Activated T-cell treated with anti-CD3 and anti-CD28 coated beads, Interleukin-2, amount 50 U/mL, for 48 hours (primary cell): ENCODE measurements around the gene COPS2.

Experiments used
- DNase-seq, 2 experiments: peaks; one replicate each; pipeline ENCODE4 v3.0.0-alpha.2; 2020

The COPS2 gene

DNA sequence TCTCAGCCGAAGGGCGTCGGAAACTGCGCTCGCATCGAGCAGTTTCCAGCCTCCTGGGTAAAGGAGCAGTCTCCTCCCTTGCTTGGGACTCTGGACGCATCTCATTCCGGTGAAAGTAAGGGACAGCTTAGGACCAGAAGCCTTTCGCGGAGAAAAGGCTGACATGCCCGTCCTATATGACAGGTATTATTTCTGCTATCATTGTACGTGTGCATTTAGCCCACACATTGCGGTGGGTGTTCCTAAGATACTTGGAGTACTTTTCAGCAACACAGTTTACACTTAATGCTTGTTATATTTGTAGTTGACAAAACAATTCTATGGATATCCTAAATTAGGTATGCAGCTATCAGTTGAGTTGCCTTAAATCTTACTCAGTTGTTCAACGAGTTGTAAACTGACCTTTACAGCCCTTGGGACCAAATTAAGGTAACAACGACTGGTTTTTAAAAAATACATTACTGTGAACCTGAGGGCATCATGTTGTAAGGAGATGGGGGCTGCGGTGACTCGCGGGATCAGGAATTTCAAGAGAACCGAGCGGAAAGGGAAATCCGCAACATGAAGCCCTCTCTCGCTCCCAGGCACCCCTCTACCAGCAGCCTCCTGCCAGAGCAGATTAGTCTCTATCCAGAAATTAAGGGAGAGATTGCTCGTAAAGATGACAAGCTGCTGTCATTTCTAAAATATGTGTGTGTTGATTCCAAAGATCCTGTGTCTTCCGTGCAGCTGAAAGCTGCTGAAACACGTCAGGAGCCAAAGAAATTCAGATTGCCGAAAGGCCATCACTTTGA lies 632 bp upstream of the COPS2 start:
- DNase-seq: no peak

DNA sequence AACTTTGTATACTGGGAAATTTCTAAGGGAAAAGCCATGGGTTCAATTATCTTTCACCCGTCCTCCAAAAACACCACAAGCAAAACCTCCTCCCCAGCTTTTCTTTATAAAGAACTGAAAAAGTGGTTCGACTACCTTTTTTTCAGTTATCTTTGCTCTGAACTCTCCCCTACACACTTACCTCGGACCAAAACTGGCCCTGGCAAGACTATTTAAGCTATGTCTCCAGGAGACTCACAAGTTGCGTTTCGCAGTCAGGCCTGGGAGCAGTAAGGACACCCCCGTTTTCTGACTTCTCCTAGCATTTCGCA lies 645 bp downstream of the COPS2 start:
- DNase-seq: no peak

DNA sequence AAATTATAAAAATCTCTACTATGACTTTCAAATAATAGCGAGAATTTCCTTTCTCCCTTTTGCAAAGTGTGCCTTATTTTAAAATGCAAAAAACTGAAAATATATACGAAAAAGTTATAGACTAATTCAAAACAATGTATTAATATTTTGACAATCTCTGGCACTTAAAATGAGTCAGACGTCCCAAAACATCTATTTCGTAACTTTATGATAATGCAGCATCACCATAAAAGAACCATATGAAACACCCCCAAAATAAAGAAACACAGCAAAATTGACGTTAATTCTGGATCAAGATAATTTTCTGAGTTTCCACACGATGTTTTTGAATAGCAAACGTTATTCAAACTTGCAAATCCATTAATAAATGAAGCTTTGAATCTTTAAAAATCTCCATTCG lies 1.0 kb downstream of the COPS2 start:
- DNase-seq: no peak

DNA sequence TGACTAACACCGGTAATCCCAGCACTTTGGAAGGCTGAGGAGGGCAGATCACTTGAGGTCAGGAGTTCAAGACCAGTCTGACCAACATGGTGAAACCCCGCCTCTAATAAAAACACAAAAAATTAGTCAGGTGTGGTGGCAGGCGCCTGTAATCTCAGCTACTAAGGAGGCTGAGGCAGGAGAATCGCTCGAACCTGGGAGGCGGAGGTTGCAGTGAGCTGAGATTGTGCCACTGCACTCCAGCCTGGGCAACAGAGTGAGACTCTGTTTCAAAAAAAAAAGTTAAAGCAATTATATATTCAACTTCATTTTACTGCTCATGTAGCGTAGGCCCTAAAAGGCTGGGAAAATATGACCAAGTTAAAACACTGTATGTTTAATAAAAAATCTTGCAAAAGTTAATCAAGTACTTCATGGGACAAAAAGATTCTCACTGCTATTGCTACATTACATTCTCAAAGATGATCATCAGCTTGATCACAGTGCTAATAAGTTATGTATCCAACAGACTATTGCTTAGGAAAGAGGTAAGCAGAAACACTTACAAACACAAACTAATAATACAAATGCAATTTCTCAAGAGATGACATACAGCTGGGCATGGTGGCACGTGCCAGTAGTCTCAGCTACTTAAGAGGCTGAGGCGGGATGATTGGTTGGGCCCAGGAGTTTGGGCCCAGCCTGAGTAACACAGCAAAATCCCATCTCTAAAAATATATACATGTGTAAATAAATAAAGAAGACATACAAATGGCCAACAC lies 2.7 kb downstream of the COPS2 start:
- DNase-seq: no peak

DNA sequence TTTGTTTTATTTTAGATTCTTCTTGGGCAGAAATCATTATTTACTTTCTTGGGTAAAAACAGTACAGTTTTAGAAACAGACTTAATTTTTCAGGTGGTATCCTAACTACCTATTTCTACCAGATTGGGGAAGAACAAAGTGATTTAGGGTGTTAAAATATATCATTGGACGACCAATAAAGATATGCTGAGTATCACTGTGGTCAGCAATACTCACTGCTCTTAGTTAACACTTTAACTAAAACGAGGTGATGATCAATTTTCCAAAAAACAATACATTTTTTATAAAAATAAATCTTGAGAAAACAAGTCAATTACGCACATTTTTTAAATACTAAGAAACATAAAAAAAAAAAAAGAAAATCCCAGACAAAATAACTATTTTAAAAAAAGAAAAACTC lies 3.6 kb downstream of the COPS2 start:
- DNase-seq: no peak

DNA sequence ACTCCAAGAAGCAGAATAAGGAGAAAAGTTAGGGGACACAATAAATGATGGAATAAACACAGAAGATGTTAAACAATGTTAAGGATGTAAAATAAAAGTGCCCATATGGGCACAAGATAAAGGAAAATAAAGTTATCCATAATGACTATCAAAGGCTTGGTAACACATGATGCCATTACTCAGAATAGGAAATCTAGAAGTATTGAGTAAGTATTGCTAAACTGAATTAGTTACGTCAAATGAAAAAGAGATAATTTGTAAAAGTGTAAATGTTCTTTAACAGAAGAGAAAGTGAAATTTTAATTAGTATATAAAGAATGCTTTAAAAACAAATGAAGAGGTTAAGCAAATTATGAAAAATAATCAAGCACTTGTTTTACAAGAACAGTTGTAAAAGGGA lies 6.7 kb downstream of the COPS2 start:
- DNase-seq: no peak

DNA sequence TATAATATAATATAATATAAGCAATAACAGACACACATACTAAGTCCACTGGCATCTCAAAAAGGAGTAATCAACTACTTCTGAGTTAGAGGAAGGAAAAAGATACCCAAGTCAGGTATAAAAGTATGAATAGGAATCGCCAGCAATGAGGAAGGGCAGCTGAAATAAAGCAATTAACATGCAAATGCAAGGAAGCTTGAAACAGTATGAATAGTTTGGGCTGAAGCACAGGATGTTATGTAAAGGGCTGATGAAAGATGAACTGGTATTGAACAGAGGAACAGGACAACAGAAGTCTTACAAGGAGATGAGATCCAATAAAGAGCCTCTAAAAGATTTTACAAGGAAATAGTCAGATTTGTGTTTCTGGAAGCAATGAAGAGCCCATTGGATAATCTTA lies 7.1 kb downstream of the COPS2 start:
- no peak for DNase-seq

DNA sequence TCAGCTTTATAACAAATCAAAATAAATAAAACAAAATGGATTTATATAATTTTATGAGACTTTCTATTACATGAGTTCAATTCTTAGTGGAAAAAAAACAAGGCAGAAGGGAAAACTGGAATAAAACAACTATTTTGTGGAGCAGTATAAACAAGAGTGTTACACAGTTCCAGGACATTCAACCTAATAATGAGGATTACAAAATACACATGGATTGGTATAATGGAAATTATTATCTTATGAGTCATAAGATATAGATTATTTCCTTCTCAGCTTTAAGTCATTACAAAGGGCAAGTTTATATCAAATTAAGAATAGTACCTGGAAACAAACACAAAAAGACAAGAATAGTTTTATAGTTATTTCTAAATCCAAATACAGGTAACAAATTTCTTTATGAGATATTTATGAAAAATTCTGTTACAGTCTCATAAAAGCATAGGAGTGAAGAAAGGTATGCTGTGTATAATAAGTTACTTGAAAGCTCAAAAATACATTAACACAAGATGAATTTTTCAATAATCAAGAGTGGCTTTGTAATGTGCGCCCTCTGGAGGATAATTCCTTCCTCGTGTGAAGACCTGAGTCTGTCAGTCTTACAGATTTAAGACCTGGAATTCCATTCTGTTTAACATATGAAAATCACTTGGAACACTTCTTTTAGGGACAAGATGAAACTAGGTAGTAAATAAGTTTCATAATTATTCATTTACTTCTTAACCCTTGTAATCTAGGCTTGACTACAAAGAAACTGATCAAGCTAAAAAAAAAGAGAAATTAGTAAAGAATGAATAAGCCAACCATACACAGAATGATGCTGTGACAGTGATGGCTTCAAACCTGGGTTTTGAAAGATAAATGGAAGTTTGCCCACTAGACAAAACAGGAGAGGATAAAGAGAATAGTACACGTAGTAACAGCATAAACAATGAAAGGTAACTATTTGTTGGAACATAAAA lies 9.5 kb downstream of the COPS2 start:
- DNase-seq: no peak

DNA sequence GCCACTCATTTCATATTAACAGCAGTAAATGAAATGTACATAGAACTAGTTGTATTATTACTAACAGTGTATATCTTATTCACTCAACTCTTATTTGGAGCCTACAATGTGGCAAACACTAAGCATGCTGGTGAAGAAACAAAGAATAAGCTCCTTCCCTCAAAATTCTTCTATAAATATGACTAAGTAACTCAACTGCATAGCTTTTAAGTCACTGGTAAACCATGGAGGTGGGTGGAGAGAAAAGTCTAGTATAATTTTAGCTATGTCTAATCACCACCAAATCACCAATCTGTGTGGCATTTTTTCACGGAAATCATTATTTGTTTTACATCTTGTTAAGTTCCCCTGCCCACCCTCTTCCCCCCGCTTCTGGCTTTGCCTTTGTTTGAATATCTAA lies 17.5 kb downstream of the COPS2 start:
- no peak for DNase-seq

DNA sequence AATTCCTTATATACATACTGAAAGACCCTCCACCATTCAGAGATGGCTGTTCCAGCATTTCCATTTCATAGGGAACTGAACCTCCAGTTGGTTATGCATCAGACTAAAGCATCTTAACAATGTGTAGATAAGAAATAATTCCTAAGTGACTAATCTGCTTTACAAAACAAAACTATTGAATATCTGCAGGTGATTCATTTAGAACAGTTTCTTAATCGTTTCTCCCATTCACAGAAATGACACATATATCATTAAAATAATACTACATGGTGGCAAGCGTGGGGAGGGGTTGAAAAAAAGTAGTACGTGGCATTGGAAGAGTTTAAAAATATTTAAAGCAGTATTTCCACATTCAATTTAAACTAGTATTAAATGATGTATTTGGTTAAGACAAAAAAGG lies 19.5 kb downstream of the COPS2 start:
- DNase-seq: no peak

DNA sequence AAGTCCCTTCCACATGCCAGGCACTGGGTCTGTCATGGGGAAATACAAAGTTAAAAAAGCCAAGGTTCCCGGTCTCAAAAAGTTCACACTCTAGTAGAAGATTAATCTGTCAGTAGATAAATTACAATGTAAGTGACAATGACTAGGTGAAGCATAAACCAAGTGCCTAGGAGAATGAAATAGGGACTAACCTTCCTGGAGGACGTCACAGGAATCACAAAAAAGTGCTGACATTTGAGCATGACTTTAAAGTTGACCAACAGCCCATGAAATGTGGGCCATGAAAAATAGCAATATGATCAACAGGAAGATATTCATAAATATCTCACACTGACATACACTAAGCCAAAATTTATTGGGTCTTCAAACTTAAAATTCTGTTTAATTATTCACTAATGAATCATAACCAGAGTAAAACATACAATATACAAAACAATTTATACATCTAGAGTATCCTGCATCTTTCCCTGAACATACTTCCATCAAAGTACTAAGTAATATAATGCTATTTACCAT lies 20.0 kb downstream of the COPS2 start:
- DNase-seq: no peak

DNA sequence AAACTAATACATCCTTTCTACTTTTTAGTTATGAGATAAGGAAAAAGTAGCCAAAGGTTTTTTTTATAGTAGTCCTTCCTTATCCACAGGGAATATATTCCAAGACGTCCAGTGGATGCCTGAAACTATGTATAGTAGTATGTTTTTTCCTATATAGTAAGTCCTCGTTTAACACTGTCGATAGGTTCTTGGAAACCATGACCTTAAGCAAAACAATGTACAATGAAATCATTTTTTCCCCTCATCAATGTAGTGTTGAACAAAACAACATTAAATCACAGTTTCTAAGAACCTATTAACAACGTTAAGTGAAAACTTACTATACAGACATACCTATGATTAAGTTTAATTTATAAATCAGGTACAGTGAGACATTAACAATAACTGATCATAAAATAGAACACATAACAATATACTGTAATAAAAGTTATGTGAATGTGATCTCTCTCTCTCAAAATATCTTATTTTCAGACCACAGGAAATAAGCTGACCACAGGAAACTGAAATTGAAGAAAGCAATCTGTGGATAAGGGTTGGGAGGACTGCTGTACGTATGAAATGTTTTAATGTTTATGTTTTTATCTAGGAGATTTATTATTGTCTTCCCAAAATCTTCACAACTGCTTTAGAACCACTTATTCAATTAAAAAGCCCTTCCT lies 20.6 kb downstream of the COPS2 start:
- DNase-seq: no peak

DNA sequence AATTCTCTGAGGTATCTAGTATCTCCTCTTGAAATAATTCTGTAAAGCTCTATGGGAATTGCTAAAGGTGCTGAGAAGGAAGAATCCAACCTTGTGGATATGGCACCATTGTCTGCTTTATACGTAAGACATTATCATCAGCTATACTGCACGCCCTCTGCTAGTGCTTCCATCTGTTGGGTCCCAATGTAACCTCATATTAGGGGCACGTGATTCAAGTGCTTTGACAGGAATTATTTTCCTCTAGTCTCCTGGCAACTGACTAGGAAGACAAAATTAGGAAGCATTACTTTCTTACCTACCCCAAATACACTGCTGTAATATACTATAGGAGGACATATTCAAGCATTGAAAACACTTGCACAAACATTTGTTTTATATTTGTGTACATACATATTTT lies 24.0 kb downstream of the COPS2 start:
- DNase-seq: no peak

DNA sequence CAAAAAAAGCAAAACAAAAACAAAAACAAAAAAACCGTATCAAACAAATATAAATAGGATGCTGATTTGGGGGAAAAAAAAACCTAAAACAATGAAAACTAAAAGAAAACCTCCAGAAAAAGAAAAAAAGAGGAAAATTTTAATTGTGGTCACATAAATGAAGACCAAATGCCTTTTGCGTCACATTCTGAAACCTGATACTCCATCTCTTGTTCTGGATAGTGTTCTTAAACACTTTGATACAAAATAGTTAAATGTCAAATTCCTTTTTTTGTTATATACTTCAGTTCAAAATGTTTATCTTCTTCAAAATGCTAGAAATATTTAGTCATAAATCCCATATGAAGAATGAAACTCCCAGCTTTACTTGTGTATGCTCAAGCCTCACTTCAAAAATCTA lies 31.0 kb downstream of the COPS2 start:
- DNase-seq: no peak

DNA sequence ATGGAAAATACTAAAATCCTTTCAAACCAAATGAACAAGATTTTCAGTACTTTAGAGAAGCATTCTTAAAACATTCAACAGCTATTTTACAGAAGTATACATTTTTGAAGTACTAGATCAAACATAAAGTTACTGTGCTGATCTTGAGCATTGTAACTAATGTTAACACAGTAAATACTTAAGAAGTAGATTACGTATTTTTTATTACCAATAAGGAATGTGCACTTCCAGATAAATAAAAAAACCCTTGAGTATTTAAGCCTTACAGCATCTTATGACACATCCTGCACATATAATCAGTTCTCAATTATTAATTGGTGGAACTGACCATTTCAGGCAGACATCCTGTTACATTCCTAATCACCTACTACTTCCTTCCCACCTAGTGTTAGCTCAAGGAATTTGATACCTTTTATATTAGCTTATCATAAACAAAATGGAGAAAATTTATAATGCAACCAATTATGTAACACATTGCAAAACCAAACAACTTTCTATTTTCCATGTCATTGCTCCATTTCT lies 32.8 kb downstream of the COPS2 start:
- DNase-seq: no peak

DNA sequence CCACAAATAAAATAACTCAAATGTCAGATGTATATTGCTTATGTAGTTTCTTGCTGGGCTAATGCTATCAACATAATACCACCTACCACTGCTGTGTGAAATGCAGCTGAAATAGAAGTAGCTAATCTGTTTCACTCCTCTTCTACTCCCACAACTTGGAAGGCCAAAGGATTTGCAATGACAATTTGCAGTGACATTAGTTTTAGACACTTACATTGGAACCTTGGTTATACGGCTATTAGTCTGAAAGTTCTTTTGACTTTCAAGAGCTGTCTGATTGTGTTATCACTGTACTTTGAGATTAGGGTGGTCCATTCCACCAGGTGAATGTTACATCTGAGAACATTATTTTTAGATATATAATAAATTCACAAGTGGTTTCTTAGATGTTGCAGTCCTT lies 33.5 kb downstream of the COPS2 start:
- DNase-seq: no peak

DNA sequence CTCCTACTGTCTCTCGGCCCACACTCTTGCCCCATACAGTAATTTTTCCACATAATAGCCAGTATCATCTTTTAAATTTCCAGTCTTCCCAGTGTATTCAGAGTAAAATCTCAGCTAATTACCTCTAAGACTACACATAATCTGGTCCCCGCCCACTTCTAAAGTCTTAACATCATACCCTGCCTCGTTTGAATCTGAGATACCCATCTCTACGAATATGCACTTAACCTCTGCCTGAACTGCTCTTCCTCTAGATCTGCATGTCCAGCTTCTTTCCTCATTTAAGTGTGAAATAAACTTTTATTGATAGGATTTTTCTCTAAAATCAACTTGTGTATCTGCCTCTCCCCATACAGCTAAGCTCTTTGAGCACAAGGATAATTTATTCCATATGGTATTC lies 34.6 kb downstream of the COPS2 start:
- no peak for DNase-seq

DNA sequence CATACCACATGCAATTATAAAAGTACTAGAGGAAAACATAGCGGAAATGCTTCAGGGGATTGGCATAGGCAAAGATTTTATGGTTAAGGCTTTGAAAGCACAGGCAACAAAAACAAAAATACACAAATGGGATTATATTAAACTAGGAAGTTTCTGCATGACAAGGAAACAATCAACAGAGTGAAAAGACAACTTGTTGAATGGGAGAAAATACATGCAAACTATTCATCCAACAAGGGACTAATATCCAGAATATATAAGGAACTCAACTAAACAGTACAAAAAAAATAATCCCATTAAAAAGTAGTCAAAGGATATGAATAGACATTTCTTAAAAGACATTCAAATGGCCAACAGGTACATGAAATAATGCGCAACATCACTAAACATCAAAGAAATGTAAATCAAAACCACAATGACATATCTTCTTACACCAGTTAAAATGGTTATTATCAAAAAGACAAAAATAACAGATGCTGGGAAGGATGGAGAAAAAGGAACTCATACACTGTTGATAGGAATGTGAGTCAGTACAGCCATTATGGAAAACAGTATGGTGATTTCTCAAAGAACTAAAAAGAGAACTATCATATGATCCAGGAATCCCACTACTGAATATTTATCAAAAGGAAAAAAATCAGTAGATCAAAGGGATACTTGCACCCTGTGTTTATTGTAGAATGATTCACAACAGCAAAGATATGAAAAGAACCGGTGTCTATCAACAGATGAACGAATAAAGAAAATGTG lies 39.1 kb downstream of the COPS2 start:
- no peak for DNase-seq

DNA sequence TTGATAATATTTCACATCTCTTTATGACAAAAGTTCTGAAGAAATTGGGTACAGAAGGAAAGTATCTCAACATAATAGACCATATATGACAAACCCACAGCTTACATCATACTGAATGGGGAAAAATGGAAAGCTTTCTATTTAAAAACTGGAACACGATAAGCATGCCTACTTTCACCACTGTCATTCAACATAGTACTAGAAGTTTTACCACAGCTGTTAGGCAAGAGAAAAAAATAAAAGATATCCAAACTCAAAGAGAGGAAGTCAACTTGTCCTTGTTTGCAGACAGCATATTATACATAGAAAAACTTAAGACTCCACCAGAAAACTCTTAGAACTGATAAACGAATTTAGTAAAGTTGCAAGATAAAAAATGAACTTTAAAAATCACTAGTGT lies 40.3 kb downstream of the COPS2 start:
- DNase-seq: no peak

DNA sequence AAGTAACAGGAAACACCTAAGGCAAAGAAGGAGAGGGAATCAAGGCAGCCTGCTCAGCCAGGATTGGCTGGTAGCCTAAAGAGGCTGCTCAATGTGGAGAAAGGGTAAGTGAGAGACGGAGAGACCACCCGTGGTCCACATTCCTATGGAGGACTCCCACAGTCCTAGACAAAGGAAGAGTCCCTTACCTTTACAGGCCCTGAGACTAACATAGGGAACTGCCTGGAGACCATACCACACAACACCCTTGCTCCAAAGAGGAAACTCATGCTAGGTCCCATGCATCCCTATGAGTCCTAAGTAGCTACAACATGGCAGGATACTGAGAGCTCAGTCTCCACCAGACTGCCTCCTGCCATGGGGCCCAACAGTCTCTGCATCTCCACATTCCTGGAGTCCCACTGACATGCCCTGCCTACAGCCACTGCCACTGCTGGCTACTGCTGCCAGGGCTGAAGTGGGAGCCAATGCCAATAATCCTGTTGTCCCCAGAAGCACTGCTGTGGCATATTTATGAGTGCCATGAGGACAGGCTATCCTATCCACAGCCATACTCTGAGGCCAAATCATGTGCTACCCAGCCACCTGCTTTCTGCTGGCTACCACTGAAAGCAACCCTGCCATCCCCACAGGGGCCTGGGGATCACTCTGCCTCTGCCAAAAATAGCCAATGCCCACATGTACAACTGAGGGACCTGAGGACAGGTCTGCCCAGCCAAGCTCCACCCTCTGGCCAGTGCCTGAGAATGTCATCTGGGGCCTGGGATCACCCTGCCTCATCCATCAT lies 45.0 kb downstream of the COPS2 start:
- DNase-seq: no peak

DNA sequence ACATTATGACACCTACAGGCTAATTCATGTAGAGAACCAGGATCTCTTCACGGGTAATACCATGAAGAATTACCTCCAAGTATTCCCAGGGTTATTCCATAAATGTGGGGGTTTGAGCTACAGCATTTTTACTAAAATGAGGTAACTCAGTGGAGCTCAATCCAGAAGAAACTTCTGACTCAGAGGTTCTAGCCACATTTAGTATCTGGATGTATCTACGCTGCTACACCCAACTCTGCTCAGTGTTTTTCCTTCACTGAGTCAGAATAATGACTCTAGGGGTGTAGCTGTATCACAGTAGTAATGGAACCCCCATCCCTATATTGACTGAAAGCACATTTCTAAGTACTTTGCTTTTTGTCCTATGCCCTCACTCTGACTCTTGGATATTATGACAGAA lies 52.4 kb downstream of the COPS2 start:
- DNase-seq: no peak
